ENCODE measurements around the gene DCDC2C. TPM values are rescaled to one million over a fixed set of nuclear protein-coding genes. Genes with fewer than 3 reads are reported as not detected.

The DCDC2C gene
- total and polyA plus RNA-seq, 9 of the 15 experiments (the other 6 are each of a cell fraction or from before 2014, with no cell fraction given) = not detected

GRCh38 chr2:3675687-3676086 lies 27.7 kb upstream of the DCDC2C start:
- Histone ChIP-seq H3K4me2 (ENCODE audit: insufficient read depth, low read length) (no peak overlapping the region), H3K79me2 (ENCODE audit: control insufficient read depth, insufficient read depth, low read length) (no peaks in the 10 kb centered on the region), H3K9me3 (replicated peaks; ENCODE audit: control insufficient read depth, insufficient read depth, low read depth, low read length) (no peaks in the 10 kb centered on the region), H3K27me3 (ENCODE audit: control insufficient read depth in 2 of 2, insufficient read depth in 2 of 2, low read length in 2 of 2) (peaks cover 24 to 63% of the 10 kb centered on the region in 2 experiments; a peak in 4 of 5 replicates), H3K4me1 (replicated peaks in 1 of 2; ENCODE audit: control insufficient read depth in 2 of 2, insufficient read depth in 2 of 2, low read length in 2 of 2) (no peaks in the 10 kb centered on the region), H3K9me1 (ENCODE audit: control insufficient read depth, insufficient read depth, low read length) (no peaks in the 10 kb centered on the region), H3K9ac (ENCODE audit: insufficient read depth in 1 of 2, low read depth in 2 of 2, low read length in 2 of 2) (no peak overlapping the region), H3K4me3 (no peak overlapping the region), H2AFZ (ENCODE audit: low read depth, low read length) (no peak overlapping the region), H3K36me3 (ENCODE audit: control insufficient read depth, insufficient read depth, low read length) (no peaks in the 10 kb centered on the region), H3K27ac (ENCODE audit: extremely low read depth, low read depth, low read length) (no peak overlapping the region), H4K20me1 (replicated peaks; ENCODE audit: control insufficient read depth, insufficient read depth, low read length) (no peaks in the 10 kb centered on the region)
- CTCF ChIA-PET (ENCODE audit: low intra/inter-chr PET ratio) = no interaction called here
- in situ Hi-C loops (cut with MboI) (no loop called here), intact Hi-C loops (cut with micrococcal nuclease) (no loop called here)
- DNase-seq (ENCODE audit: extremely low read depth in 1 of 4, low spot score in 3 of 4) (no peak), ATAC-seq (no peak), FAIRE-seq (no peak)
- no TSS peak for BruUV-seq (replicated peaks)
- TF ChIP-seq EHMT2 (IDR thresholded peaks at IDR 0.05) = no peak
- TF ChIP-seq NFXL1 (CRISPR knock-in tag; IDR thresholded peaks at IDR 0.05) = no peak
- no peak for TF ChIP-seq HBP1 (CRISPR knock-in tag; IDR thresholded peaks at IDR 0.05)
- no peak for TF ChIP-seq NCOA4 (IDR thresholded peaks at IDR 0.05; ENCODE audit: partially characterized antibody)
- no peak for TF ChIP-seq ELK3 (CRISPR knock-in tag; IDR thresholded peaks at IDR 0.05)
- no peak for TF ChIP-seq CEBPZ (IDR thresholded peaks at IDR 0.05; ENCODE audit: borderline replicate concordance, low read depth, low read length)
- TF ChIP-seq HDGF (IDR thresholded peaks at IDR 0.05) = no peak
- no peak for TF ChIP-seq C11orf30 (IDR thresholded peaks at IDR 0.05; ENCODE audit: low read depth)
- TF ChIP-seq ZNF263 (CRISPR knock-in tag; IDR thresholded peaks at IDR 0.05; ENCODE audit: borderline replicate concordance) = no peak
- no peak for TF ChIP-seq FOXJ3 (CRISPR knock-in tag; IDR thresholded peaks at IDR 0.05)
- no peak for TF ChIP-seq FOXJ2 (tag; IDR thresholded peaks at IDR 0.05)
- no peak for TF ChIP-seq ZNF561 (CRISPR knock-in tag; conservative IDR thresholded peaks at IDR 0.05)
- TF ChIP-seq ZNF253 (CRISPR knock-in tag; conservative IDR thresholded peaks at IDR 0.05) = no peak
- no peak for TF ChIP-seq ZNF766 (CRISPR knock-in tag; conservative IDR thresholded peaks at IDR 0.05)
- TF ChIP-seq ERF (CRISPR knock-in tag; IDR thresholded peaks at IDR 0.05) = no peak
- no peak for TF ChIP-seq USF2 (CRISPR knock-in tag; IDR thresholded peaks at IDR 0.05)
- no peak for TF ChIP-seq FOXA1 (IDR thresholded peaks at IDR 0.05; ENCODE audit: borderline replicate concordance)
- POLR2A ChIA-PET = no interaction called here
- 0% methylated on average over 4 of the region's 4 CpGs for WGBS (ENCODE audit: insufficient coverage, low coverage, missing lambda C conversion rate)
